Esophagus muscularis mucosa (tissue), 3 donors: ENCODE measurements around the gene PTPRN2.
"Not testable (repeated sequence)": the region's sequence is repeated elsewhere in the genome, so short reads cannot be mapped to it uniquely, and the experiment has no call there.

Source experiments
- CTCF ChIP-seq, 3 experiments: fragments of 200-600 bp in 2 of 3; fragments of 450-650 bp in 1 of 3; sonication (generic) in 2 of 3; IDR thresholded peaks; one replicate each; pipeline ENCODE4 v1.5.1; 2017 to 2019; ENCODE audit warnings: antibody characterized with exemption in 3 of 3, mild to moderate bottlenecking in 2 of 3, moderate library complexity in 1 of 3
- POLR2A ChIP-seq: fragments of 450-650 bp; IDR thresholded peaks from one replicate; pipeline ENCODE4 v1.6.1; 2017; ENCODE audit warnings: antibody characterized with exemption, moderate library complexity, mild to moderate bottlenecking, low read depth

DNA sequence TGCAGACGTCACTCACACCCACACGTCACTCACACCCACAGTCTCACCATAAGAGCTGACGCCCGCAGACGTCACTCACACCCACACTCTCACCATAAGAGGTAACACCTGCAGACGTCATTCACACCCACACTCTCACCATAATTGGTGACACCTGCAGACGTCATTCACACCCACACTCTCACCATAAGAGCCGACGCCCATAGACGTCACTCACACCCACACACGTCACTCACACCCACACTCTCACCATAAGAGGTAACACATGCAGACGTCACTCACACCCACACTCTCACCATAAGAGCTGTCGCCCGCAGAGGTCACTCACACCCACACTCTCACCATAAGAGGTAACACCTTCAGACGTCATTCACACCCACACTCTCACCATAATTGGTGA lies 246.5 kb downstream of the PTPRN2 start:
- TF ChIP-seq CTCF (IDR thresholded peaks at IDR 0.05); POLR2A: not testable (repeated sequence)
